A549 (cell line): ENCODE data around the gene IL17REL. TPM values are rescaled to one million over a fixed set of nuclear protein-coding genes. Genes with fewer than 3 reads are reported as not detected.

Experiments used
- ATAC-seq, 2 experiments: fragments of 200-7000 bp in 1 of 2; fragments of >200 bp in 1 of 2; cut with Nextera tagmentation in 1 of 2; cut with Tn5 transposase in 1 of 2; 3 replicates each; pipeline versions ENCODE4 v1.8.0 to v1.9.1; 2018 to 2020; ENCODE audit warnings: mild to moderate bottlenecking in 1 of 2, moderate library complexity in 1 of 2
- CTCF ChIA-PET: fragments of 300-600 bp; sonication (Branson Sonifier 250); formaldehyde crosslinking; extraction: SDS; loops from one replicate; lab custom pipeline; 2021; ENCODE audit warnings: antibody characterized with exemption, inconsistent platforms; lab: Yijun Ruan, JAX
- POLR2A ChIA-PET: fragments of 350-600 bp; formaldehyde crosslinking; extraction: SDS; loops from one replicate; lab custom pipeline; 2021; ENCODE audit warnings: antibody characterized with exemption, inconsistent platforms; lab: Yijun Ruan, JAX
- DNase-seq, 2 experiments: peaks; one replicate each; pipeline versions ENCODE4 v3.0.0 to v3.0.0-alpha.2; 2011 to 2016; ENCODE audit warnings: low read depth in 1 of 2, low spot score in 1 of 2
- FAIRE-seq: peaks from 2 replicates; lab custom pipeline; 2011; peaks lifted over from hg19 to GRCh38; lab: Jason Lieb, UNC
- H3K27ac ChIP-seq, 2 experiments: fragments of >200 bp; sonication (Bioruptor Twin); formaldehyde crosslinking; 3 replicates each; pipeline ENCODE4 v1.5.1; 2016 to 2017
- H3K4me1 ChIP-seq: fragments of >200 bp; sonication (Bioruptor Twin); formaldehyde crosslinking; 3 replicates; pipeline ENCODE4 v1.6.1; 2016
- H3K4me2 ChIP-seq: fragments of >200 bp; sonication (Bioruptor Twin); formaldehyde crosslinking; 3 replicates; pipeline ENCODE4 v1.6.1; 2016
- H3K4me3 ChIP-seq: fragments of >200 bp; sonication (Bioruptor Twin); formaldehyde crosslinking; 3 replicates; pipeline ENCODE4 v1.5.1; 2016
- H3K9me3 ChIP-seq: fragments of >200 bp; sonication (Bioruptor Twin); formaldehyde crosslinking; 3 replicates; pipeline ENCODE4 v1.6.1; 2016
- BHLHE40 ChIP-seq: IDR thresholded peaks from 2 replicates; pipeline ENCODE4 v1.6.1; 2012; ENCODE audit warnings: low read depth, low read length, inconsistent platforms
- CHD2 ChIP-seq: fragments of 150-350 bp; IDR thresholded peaks from 2 replicates; pipeline ENCODE4 v1.6.1; 2014; ENCODE audit warnings: low read length; ENCODE audit not compliant: partially characterized antibody
- E2F6 ChIP-seq: IDR thresholded peaks from 2 replicates; pipeline ENCODE4 v1.6.1; 2012; ENCODE audit warnings: low read depth, borderline replicate concordance
- EHF ChIP-seq: fragments of 250-450 bp; sonication (Bioruptor Pico); IDR thresholded peaks from 2 replicates; pipeline ENCODE4 v1.5.0; 2020; ENCODE audit warnings: mild to moderate bottlenecking
- ESRRA ChIP-seq: fragments of 150-350 bp; IDR thresholded peaks from 2 replicates; pipeline ENCODE4 v1.6.1; 2014; ENCODE audit warnings: mild to moderate bottlenecking, low read length, borderline replicate concordance
- FOSB ChIP-seq: fragments of 250-450 bp; sonication (Bioruptor Pico); IDR thresholded peaks from 2 replicates; pipeline ENCODE4 v1.5.0; 2020; ENCODE audit warnings: mild to moderate bottlenecking, moderate library complexity
- FOXS1 ChIP-seq: fragments of 250-450 bp; sonication (Bioruptor Pico); IDR thresholded peaks from 2 replicates; pipeline ENCODE4 v1.5.0; 2020; ENCODE audit warnings: mild to moderate bottlenecking, moderate library complexity
- HDAC2 ChIP-seq: fragments of 200-600 bp; sonication (generic); IDR thresholded peaks from 2 replicates; pipeline ENCODE4 v1.6.1; 2016
- HOXB5 ChIP-seq: fragments of 250-450 bp; sonication (Bioruptor Pico); IDR thresholded peaks from 2 replicates; pipeline ENCODE4 v1.5.0; 2020; ENCODE audit warnings: mild to moderate bottlenecking, moderate library complexity
- JUNB ChIP-seq: fragments of >200 bp; sonication (Bioruptor Twin); formaldehyde crosslinking; IDR thresholded peaks from 2 replicates; pipeline ENCODE4 v1.6.1; 2016
- KDM5A ChIP-seq: fragments of 200-600 bp; sonication (generic); IDR thresholded peaks from 2 replicates; pipeline ENCODE4 v1.6.1; 2016; ENCODE audit warnings: antibody characterized with exemption, mild to moderate bottlenecking
- MAX ChIP-seq: IDR thresholded peaks from 2 replicates; pipeline ENCODE4 v1.6.1; 2012
- MAZ ChIP-seq: fragments of 150-350 bp; IDR thresholded peaks from 2 replicates; pipeline ENCODE4 v1.6.1; 2014; ENCODE audit warnings: antibody characterized with exemption, low read depth, low read length, borderline replicate concordance
- NFE2L2 ChIP-seq: fragments of 150-350 bp; conservative IDR thresholded peaks from 2 replicates; pipeline ENCODE4 v1.6.1; 2014; ENCODE audit warnings: low read length
- NR3C1 ChIP-seq: fragments of >200 bp; sonication (Bioruptor Twin); formaldehyde crosslinking; IDR thresholded peaks from 3 replicates; pipeline ENCODE4 v1.6.1; 2017
- PHF8 ChIP-seq: fragments of 200-600 bp; sonication (generic); IDR thresholded peaks from 2 replicates; pipeline ENCODE4 v1.6.1; 2016; ENCODE audit warnings: low read depth, mild to moderate bottlenecking, antibody characterized with exemption, moderate library complexity, borderline replicate concordance
- POLR2A ChIP-seq: IDR thresholded peaks from 2 replicates; pipeline ENCODE4 v1.6.1; 2012; ENCODE audit warnings: mild to moderate bottlenecking, low read length
- RAD21 ChIP-seq, 2 experiments: fragments of >200 bp in 1 of 2; sonication (Bioruptor Twin) in 1 of 2; formaldehyde crosslinking in 1 of 2; IDR thresholded peaks in 1 of 2; conservative IDR thresholded peaks in 1 of 2; 2 replicates in 1 of 2; 3 replicates in 1 of 2; pipeline ENCODE4 v1.6.1; 2012 to 2018; ENCODE audit warnings: inconsistent platforms in 1 of 2
- RARB ChIP-seq: fragments of 250-450 bp; sonication (Bioruptor Pico); IDR thresholded peaks from 2 replicates; pipeline ENCODE4 v1.8.0; 2021; ENCODE audit warnings: mild to moderate bottlenecking, moderate library complexity
- REST ChIP-seq: fragments of 200-600 bp; sonication (generic); IDR thresholded peaks from 2 replicates; pipeline ENCODE4 v1.6.1; 2016; ENCODE audit warnings: antibody characterized with exemption, mild to moderate bottlenecking, moderate library complexity
- RNF2 ChIP-seq: fragments of 200-600 bp; sonication (generic); IDR thresholded peaks from 2 replicates; pipeline ENCODE4 v1.6.1; 2016; ENCODE audit warnings: low read depth, mild to moderate bottlenecking, antibody characterized with exemption, moderate library complexity, borderline replicate concordance
- SMC3 ChIP-seq: fragments of >200 bp; sonication (Bioruptor Twin); formaldehyde crosslinking; IDR thresholded peaks from 3 replicates; pipeline ENCODE4 v1.6.1; 2018; ENCODE audit warnings: inconsistent platforms
- SREBF2 ChIP-seq: fragments of 450-650 bp; IDR thresholded peaks from 2 replicates; pipeline ENCODE4 v1.6.1; 2014; ENCODE audit warnings: mild to moderate bottlenecking, moderate library complexity
- TP53 ChIP-seq: fragments of 250-450 bp; sonication (Bioruptor Pico); IDR thresholded peaks from 2 replicates; pipeline ENCODE4 v1.5.0; 2021; ENCODE audit warnings: mild to moderate bottlenecking, moderate library complexity
- ZC3H11A ChIP-seq: fragments of 450-650 bp; IDR thresholded peaks from 2 replicates; pipeline ENCODE4 v1.6.1; 2014; ENCODE audit warnings: antibody characterized with exemption, mild to moderate bottlenecking
- ZNF302 ChIP-seq: fragments of 250-450 bp; sonication (Bioruptor Pico); IDR thresholded peaks from 2 replicates; pipeline ENCODE4 v1.9.0; 2021; ENCODE audit warnings: inconsistent platforms, mild to moderate bottlenecking, moderate library complexity
- ZSCAN20 ChIP-seq: fragments of 250-450 bp; sonication (Bioruptor Pico); IDR thresholded peaks from 2 replicates; pipeline ENCODE4 v1.8.0; 2022; ENCODE audit warnings: mild to moderate bottlenecking, moderate library complexity
- WGBS: methylation state at CpG from one replicate; pipeline ENCODE4 v1.1.6; 2017; ENCODE audit errors: missing lambda C conversion rate; 5-methylcytosine and 5-hydroxymethylcytosine counted together
- polyA plus RNA-seq, 4 experiments: library from polyadenylated mRNA; depleted of rRNA in 3 of 4; stranded (reverse); fragments of >200 nt; fragmentation: RNase III in 1 of 4; extraction: RNeasy Plus Mini Kit Qiagen cat#74134 plus additional on column Dnase treatment in 1 of 4; gene quantifications; 2 replicates in 3 of 4; 3 replicates in 1 of 4; pipeline ENCODE4 v1.2.3, GENCODE V29; 2011 to 2017
- TF ChIP-seq, protein P1 (sequence below): fragments of 450-650 bp; IDR thresholded peaks from 2 replicates; pipeline ENCODE4 v1.6.1; 2014; ENCODE audit warnings: antibody characterized with exemption
- TF ChIP-seq, protein P2 (sequence below): IDR thresholded peaks from 2 replicates; pipeline ENCODE4 v1.6.1; 2012

IL17REL gene
- polyA plus RNA-seq, 2 of the 4 experiments (the other 2 are of a cell fraction) = 0.06 TPM; not detected in 1

DNA sequence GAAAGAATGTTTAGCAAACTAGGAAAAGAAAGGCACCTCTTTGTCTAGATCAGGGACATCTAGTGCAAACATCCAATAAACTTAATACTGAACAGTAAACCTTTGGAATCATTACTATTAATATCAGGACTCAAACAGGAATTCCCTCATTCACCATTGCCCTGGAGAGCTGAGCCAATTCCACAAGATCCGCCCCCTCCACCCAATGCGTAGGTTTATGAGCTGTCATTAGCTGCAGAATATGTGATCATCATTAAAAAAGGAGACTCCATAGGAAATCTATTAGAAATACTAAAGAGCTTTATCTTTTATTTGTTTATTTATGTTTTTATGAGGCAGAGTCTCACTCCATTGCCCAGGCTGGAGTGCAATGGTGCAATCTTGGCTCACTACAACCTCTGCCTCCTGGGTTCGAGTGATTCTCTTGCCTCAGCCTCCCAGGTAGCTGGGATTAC is 5.5 kb downstream of the IL17REL start:
- ATAC-seq (no peak), DNase-seq (no peak), FAIRE-seq (no peak)
- 81% methylated on average over 3 of the region's 3 CpGs for WGBS
- ChIA-PET CTCF (interaction anchor here (0.9 to 1.2 kb wide), 2 partner anchors 24 to 76 kb away, joined by 3 to 5 read pairs; no protein-coding TSS in a partner anchor), POLR2A (no interaction called here)
- Histone ChIP-seq H3K9me3 (no peaks in the 10 kb centered on the region), H3K27ac (no peak overlapping the region), H3K4me1 (0 out of 3 replicates have a peak, but pooled peaks cover 4% of the 10 kb centered on the region), H3K4me3 (no peak overlapping the region), H3K4me2 (no peak overlapping the region)
- TF ChIP-seq ESRRA (no peak), MAX (no peak), FOSB (CRISPR knock-in tag) (no peak), ZNF302 (CRISPR knock-in tag) (no peak), POLR2A (no peak), RARB (CRISPR knock-in tag) (no peak), JUNB (no peak), NFE2L2 (no peak), PHF8 (no peak), E2F6 (no peak), TP53 (CRISPR knock-in tag) (no peak), HDAC2 (no peak), SREBF2 (no peak)
- TF ChIP-seq, protein P1, sequence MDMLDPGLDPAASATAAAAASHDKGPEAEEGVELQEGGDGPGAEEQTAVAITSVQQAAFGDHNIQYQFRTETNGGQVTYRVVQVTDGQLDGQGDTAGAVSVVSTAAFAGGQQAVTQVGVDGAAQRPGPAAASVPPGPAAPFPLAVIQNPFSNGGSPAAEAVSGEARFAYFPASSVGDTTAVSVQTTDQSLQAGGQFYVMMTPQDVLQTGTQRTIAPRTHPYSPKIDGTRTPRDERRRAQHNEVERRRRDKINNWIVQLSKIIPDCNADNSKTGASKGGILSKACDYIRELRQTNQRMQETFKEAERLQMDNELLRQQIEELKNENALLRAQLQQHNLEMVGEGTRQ = no peak
- TF ChIP-seq, protein P2, sequence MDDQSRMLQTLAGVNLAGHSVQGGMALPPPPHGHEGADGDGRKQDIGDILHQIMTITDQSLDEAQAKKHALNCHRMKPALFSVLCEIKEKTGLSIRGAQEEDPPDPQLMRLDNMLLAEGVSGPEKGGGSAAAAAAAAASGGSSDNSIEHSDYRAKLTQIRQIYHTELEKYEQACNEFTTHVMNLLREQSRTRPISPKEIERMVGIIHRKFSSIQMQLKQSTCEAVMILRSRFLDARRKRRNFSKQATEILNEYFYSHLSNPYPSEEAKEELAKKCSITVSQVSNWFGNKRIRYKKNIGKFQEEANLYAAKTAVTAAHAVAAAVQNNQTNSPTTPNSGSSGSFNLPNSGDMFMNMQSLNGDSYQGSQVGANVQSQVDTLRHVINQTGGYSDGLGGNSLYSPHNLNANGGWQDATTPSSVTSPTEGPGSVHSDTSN = no peak

- no peak overlapping the region for H3K4me3 ChIP-seq
- ChIA-PET POLR2A (no interaction called here), CTCF (interaction anchor here (2.4 to 2.8 kb wide), 2 partner anchors 11 to 26 kb away, joined by 10 to 16 read pairs; no protein-coding TSS in a partner anchor)
- 62% methylated on average over 4 of the region's 4 CpGs for WGBS
- TF ChIP-seq RAD21 (conservative IDR thresholded peaks at IDR 0.05 in 1 of 2, IDR thresholded peaks at IDR 0.05 in 1 of 2) = no peak
- TF ChIP-seq MAX = no peak
- no peak for TF ChIP-seq KDM5A
- H3K27ac ChIP-seq = no peak overlapping the region
- H3K4me1 ChIP-seq = 0 out of 3 replicates have a peak, but pooled peaks cover 4% of the 10 kb centered on the region
- DNase-seq = no peak
- no peak overlapping the region for H3K4me2 ChIP-seq
- H3K9me3 ChIP-seq = no peaks in the 10 kb centered on the region
- no peak for ATAC-seq
- FAIRE-seq = no peak
Measured at GRCh38 chr22:50004918-50005317, 7.6 kb downstream of the IL17REL start.

GRCh38 chr22:50002791-50003190 is 9.8 kb downstream of the IL17REL start:
- Histone ChIP-seq H3K4me3 (no peak overlapping the region), H3K4me1 (peaks cover 4% of the 10 kb centered on the region; the same call in 1 of the 3 replicates), H3K4me2 (no peak overlapping the region), H3K9me3 (no peaks in the 10 kb centered on the region), H3K27ac (no peak overlapping the region)
- WGBS = 77% methylated on average over 7 of the region's 7 CpGs
- FAIRE-seq (no peak), DNase-seq (no peak), ATAC-seq (no peak)
- POLR2A ChIA-PET = no interaction called here
- CTCF ChIA-PET = interaction anchor here (1.5 to 2.4 kb wide), 2 partner anchors 10 to 28 kb away, joined by 6 to 13 read pairs; no protein-coding TSS in a partner anchor
- TF ChIP-seq RARB (CRISPR knock-in tag) = no peak
- TF ChIP-seq CHD2 = no peak
- no peak for TF ChIP-seq RNF2
- TF ChIP-seq REST = no peak
- no peak for TF ChIP-seq EHF (CRISPR knock-in tag)
- no peak for TF ChIP-seq HOXB5 (CRISPR knock-in tag)
- TF ChIP-seq ZC3H11A = no peak
- TF ChIP-seq NR3C1 = no peak
- TF ChIP-seq JUNB = no peak
- TF ChIP-seq HDAC2 = no peak
- TF ChIP-seq ZSCAN20 = no peak
- no peak for TF ChIP-seq SMC3
- no peak for TF ChIP-seq PHF8
- TF ChIP-seq BHLHE40 = no peak
- no peak for TF ChIP-seq FOXS1
- no peak for TF ChIP-seq RAD21 (conservative IDR thresholded peaks at IDR 0.05 in 1 of 2, IDR thresholded peaks at IDR 0.05 in 1 of 2)
- TF ChIP-seq MAZ = no peak
